Lower leg skin (tissue), 4 donors: ENCODE measurements around the gene SMIM1. TPM values are rescaled to one million over a fixed set of nuclear protein-coding genes. Genes with fewer than 3 reads are reported as not detected.
"Not testable (repeated sequence)": the region's sequence is repeated elsewhere in the genome, so short reads cannot be mapped to it uniquely, and the experiment has no call there.

Experiments used
- DNase-seq, 2 donors: peaks; one replicate each; pipeline ENCODE4 v3.0.0-alpha.2; 2019; ENCODE audit warnings: low spot score in 2 of 2
- H3K4me3 ChIP-seq: fragments of 200-600 bp; sonication (generic); 2 replicates; pipeline ENCODE4 v1.5.1; 2017; ENCODE audit warnings: mild to moderate bottlenecking, low read depth; ENCODE audit not compliant: poor library complexity, severe bottlenecking
- CTCF ChIP-seq, 3 donors: fragments of 450-650 bp; IDR thresholded peaks; one replicate each; pipeline ENCODE4 v1.5.1; 2016; ENCODE audit warnings: antibody characterized with exemption in 3 of 3, mild to moderate bottlenecking in 3 of 3, moderate library complexity in 2 of 3
- POLR2A ChIP-seq, 2 donors: fragments of 450-650 bp; IDR thresholded peaks; one replicate each; pipeline ENCODE4 v1.6.1; 2016 to 2017; ENCODE audit warnings: antibody characterized with exemption in 2 of 2, mild to moderate bottlenecking in 1 of 2, moderate library complexity in 1 of 2
- WGBS, 2 donors: methylation state at CpG; one replicate each; pipeline ENCODE4 v1.1.5; 2018; 5-methylcytosine and 5-hydroxymethylcytosine counted together
- intact Hi-C: fragments of 100-400 bp; cut with DNase I; formaldehyde crosslinking; loops from one replicate; pipeline ENCODE4 v1.15.0; 2023; ENCODE audit warnings: low total_unique reads
- total RNA-seq, 4 donors: library from RNA; depleted of rRNA; stranded (reverse); fragments of >200 nt; gene quantifications; one replicate each; pipeline ENCODE4 v1.1.0, GENCODE V29; 2016

The SMIM1 gene
- total RNA-seq, 4 donors from 2014 or later: 1.6 to 8.7 (median 3.6) TPM

GRCh38 chr1:3803905-3804626 lies 31.5 kb downstream of the SMIM1 start:
- DNase-seq: no peak
- 64 to 71% methylated on average over 19 of the region's 19 CpGs for WGBS, 2 donors
- TF ChIP-seq POLR2A (IDR thresholded peaks at IDR 0.05) (no peak), CTCF (IDR thresholded peaks at IDR 0.05) (no peak)
- intact Hi-C loops: no loop called here
- H3K4me3 ChIP-seq: no peak overlapping the region

- intact Hi-C loops, DNase-seq, H3K4me3 ChIP-seq: not testable (repeated sequence)
- WGBS, 2 donors: 53 to 72% methylated on average over 7 of the region's 7 CpGs
These were observed 32.0 kb downstream of the SMIM1 start for GRCh38 chr1:3804627-3804944.

GRCh38 chr1:3805038-3805437 lies 32.5 kb downstream of the SMIM1 start:
- H3K4me3 ChIP-seq: no peak overlapping the region
- DNase-seq: no peak
- no peak for TF ChIP-seq CTCF (IDR thresholded peaks at IDR 0.05)
- TF ChIP-seq POLR2A (IDR thresholded peaks at IDR 0.05): no peak
- intact Hi-C loops: no loop called here
- 72 to 74% methylated on average over 11 of the region's 11 CpGs for WGBS, 2 donors

GRCh38 chr1:3807769-3808168 lies 35.2 kb downstream of the SMIM1 start:
- DNase-seq: no peak
- no peak for TF ChIP-seq CTCF (IDR thresholded peaks at IDR 0.05)
- no peak for TF ChIP-seq POLR2A (IDR thresholded peaks at IDR 0.05)
- intact Hi-C loops: no loop called here
- WGBS, 2 donors: 71 to 84% methylated on average over 5 of the region's 5 CpGs
- no peak overlapping the region for H3K4me3 ChIP-seq

- no peak overlapping the region for H3K4me3 ChIP-seq
- TF ChIP-seq CTCF (IDR thresholded peaks at IDR 0.05) (no peak), POLR2A (IDR thresholded peaks at IDR 0.05) (no peak)
- WGBS, 2 donors: 64 to 77% methylated on average over 7 of the region's 7 CpGs
- DNase-seq: no peak
- intact Hi-C loops: no loop called here
These were observed 37.1 kb downstream of the SMIM1 start for GRCh38 chr1:3809680-3810079.

- WGBS, 2 donors: 72 to 86% methylated on average over 9 of the region's 9 CpGs
These were observed 37.7 kb downstream of the SMIM1 start for GRCh38 chr1:3810149-3810761.

GRCh38 chr1:3811595-3811911 lies 39.0 kb downstream of the SMIM1 start:
- TF ChIP-seq POLR2A (IDR thresholded peaks at IDR 0.05) (no peak), CTCF (IDR thresholded peaks at IDR 0.05) (no peak)
- DNase-seq: no peak
- 37 to 65% methylated on average over 2 of the region's 2 CpGs for WGBS, 2 donors
- intact Hi-C loops: no loop called here
- H3K4me3 ChIP-seq: no peak overlapping the region

More at GRCh38 chr1:3810149-3810761, 37.7 kb downstream of the SMIM1 start:
- H3K4me3 ChIP-seq, intact Hi-C loops, DNase-seq: not testable (repeated sequence)
